Esophagus muscularis mucosa (tissue), 3 donors: ENCODE results near the gene TESK2.

Experiments
- CTCF ChIP-seq, 3 experiments: fragments of 200-600 bp in 2 of 3; fragments of 450-650 bp in 1 of 3; sonication (generic) in 2 of 3; IDR thresholded peaks; one replicate each; pipeline ENCODE4 v1.5.1; 2017 to 2019; ENCODE audit warnings: antibody characterized with exemption in 3 of 3, mild to moderate bottlenecking in 2 of 3, moderate library complexity in 1 of 3
- EP300 ChIP-seq: sonication (generic); formaldehyde crosslinking; IDR thresholded peaks from one replicate; pipeline ENCODE4 v1.6.1; 2017; ENCODE audit warnings: antibody characterized with exemption

GRCh38 chr1:45375104-45376090 is 115.6 kb downstream of the TESK2 start:
- peak in 1 of 3 experiments; percentile 13 for TF ChIP-seq CTCF (IDR thresholded peaks at IDR 0.05)
- TF ChIP-seq EP300, result no peak
